Measurements from ENCODE around the gene PEX5L.

Gene PEX5L

DNA sequence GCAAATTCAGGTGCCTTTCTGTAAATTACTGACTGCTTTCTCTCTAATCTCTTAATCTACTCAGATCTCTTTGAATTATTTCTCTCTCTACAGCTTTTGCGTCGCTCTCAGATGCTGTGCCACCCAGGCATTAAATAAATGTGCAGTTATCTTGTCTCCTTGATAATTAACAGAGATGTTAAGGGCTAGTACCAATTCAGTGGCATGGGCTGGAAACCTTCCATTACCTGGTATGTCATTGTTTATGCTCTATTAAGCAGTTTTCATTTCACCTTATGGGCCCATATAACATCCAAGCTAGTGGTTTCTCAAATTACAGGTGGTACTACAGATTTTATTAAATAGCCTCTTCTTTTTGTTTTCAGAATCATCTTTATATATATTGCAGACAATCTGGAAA lies 66.0 kb downstream of the PEX5L start:
- Histone ChIP-seq H3K4me2 (no peak overlapping the region), H3K4me1 (ENCODE audit: low read depth, poor library complexity, severe bottlenecking) (no peaks in the 10 kb centered on the region), H3K27me3 (ENCODE audit: insufficient read depth, low read depth) (no peaks in the 10 kb centered on the region), H3K27ac (no peak overlapping the region), H4K20me1 (ENCODE audit: insufficient read depth) (no peaks in the 10 kb centered on the region), H3K79me2 (ENCODE audit: insufficient read depth, low read depth) (no peaks in the 10 kb centered on the region), H3K9ac (no peak overlapping the region), H2AFZ (ENCODE audit: low read depth) (no peak overlapping the region), H3K4me3 (IDR thresholded peaks at IDR 0.05; ENCODE audit: insufficient read depth, low read depth, low read length) (no peak overlapping the region), H3K36me3 (ENCODE audit: insufficient read depth) (no peaks in the 10 kb centered on the region)
- TF ChIP-seq, protein P1, sequence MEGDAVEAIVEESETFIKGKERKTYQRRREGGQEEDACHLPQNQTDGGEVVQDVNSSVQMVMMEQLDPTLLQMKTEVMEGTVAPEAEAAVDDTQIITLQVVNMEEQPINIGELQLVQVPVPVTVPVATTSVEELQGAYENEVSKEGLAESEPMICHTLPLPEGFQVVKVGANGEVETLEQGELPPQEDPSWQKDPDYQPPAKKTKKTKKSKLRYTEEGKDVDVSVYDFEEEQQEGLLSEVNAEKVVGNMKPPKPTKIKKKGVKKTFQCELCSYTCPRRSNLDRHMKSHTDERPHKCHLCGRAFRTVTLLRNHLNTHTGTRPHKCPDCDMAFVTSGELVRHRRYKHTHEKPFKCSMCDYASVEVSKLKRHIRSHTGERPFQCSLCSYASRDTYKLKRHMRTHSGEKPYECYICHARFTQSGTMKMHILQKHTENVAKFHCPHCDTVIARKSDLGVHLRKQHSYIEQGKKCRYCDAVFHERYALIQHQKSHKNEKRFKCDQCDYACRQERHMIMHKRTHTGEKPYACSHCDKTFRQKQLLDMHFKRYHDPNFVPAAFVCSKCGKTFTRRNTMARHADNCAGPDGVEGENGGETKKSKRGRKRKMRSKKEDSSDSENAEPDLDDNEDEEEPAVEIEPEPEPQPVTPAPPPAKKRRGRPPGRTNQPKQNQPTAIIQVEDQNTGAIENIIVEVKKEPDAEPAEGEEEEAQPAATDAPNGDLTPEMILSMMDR (conservative IDR thresholded peaks at IDR 0.05; ENCODE audit: low read depth, low read length): no peak

DNA sequence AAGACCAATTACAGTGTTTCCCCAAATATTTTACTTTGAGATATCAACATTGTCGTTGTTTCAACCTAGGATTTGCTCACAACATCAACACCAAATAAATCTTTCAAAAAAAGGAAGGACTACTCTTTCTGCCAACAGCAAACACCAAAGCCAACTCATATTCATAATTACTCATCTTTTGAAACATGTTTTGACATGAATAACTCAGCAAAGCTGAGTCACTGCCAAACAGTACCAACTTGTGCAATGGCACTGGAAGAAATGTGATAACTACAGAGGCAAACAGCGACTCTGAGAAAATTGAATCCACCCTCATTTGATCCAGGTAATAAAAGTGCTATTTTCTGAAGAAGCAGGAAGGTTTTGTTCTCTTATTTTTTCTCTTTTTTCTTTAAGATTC lies 67.2 kb downstream of the PEX5L start:
- no peak overlapping the region for H2AFZ ChIP-seq (ENCODE audit: low read depth)
- H3K9ac ChIP-seq: no peak overlapping the region
- TF ChIP-seq, protein P1 (conservative IDR thresholded peaks at IDR 0.05; ENCODE audit: low read depth, low read length): no peak
- H3K4me1 ChIP-seq (ENCODE audit: low read depth, poor library complexity, severe bottlenecking): no peaks in the 10 kb centered on the region
- no peaks in the 10 kb centered on the region for H3K27me3 ChIP-seq (ENCODE audit: insufficient read depth, low read depth)
- no peaks in the 10 kb centered on the region for H4K20me1 ChIP-seq (ENCODE audit: insufficient read depth)
- no peak overlapping the region for H3K4me3 ChIP-seq (IDR thresholded peaks at IDR 0.05; ENCODE audit: insufficient read depth, low read depth, low read length)
- H3K4me2 ChIP-seq: no peak overlapping the region
- no peaks in the 10 kb centered on the region for H3K79me2 ChIP-seq (ENCODE audit: insufficient read depth, low read depth)
- H3K36me3 ChIP-seq (ENCODE audit: insufficient read depth): no peaks in the 10 kb centered on the region
- no peak overlapping the region for H3K27ac ChIP-seq

DNA sequence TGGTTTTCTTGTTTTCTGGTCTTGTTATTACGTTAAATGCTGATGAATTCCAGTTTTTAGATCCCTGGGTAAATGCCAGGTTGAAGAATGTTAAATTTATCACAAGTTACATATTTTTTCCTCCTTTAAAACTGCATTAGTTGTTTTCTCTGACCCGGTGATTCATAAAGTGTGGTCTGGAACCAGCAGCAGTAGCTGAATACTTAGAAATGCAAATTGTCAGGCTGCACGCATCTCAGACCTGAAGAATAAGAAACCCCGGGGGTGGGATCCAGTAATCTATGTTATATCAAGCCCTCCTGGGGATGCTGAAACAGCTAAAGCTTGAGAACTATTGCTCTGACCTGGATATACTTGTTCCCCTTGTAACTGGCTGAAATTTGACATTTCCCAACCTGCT lies 69.1 kb downstream of the PEX5L start:
- Histone ChIP-seq H3K36me3 (ENCODE audit: insufficient read depth) (no peaks in the 10 kb centered on the region), H3K4me2 (no peak overlapping the region), H3K9ac (no peak overlapping the region), H4K20me1 (ENCODE audit: insufficient read depth) (no peaks in the 10 kb centered on the region), H3K4me3 (IDR thresholded peaks at IDR 0.05; ENCODE audit: insufficient read depth, low read depth, low read length) (no peak overlapping the region), H3K27ac (no peak overlapping the region), H3K27me3 (ENCODE audit: insufficient read depth, low read depth) (no peaks in the 10 kb centered on the region), H2AFZ (ENCODE audit: low read depth) (no peak overlapping the region), H3K79me2 (ENCODE audit: insufficient read depth, low read depth) (no peaks in the 10 kb centered on the region), H3K4me1 (ENCODE audit: low read depth, poor library complexity, severe bottlenecking) (no peaks in the 10 kb centered on the region)
- TF ChIP-seq, protein P1 (conservative IDR thresholded peaks at IDR 0.05; ENCODE audit: low read depth, low read length): no peak

DNA sequence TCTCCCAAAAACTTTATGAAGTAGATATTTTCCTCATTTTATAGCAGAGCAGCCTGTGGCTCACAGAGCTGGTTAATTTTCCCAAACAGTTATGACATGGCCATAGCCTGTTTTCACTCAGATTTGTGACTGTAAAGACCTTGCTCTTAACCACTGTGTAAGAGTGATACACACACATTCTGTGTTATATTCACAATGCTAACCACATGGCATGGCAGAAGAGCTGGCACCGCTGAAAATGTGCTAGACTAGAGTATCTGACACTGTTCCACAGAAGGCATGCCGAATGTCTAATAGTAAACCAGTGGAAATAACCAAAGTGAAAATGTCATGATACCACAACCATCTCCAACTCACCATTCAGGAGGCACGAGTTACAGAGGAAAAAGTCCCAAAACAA lies 71.8 kb downstream of the PEX5L start:
- TF ChIP-seq, protein P1 (conservative IDR thresholded peaks at IDR 0.05; ENCODE audit: low read depth, low read length): no peak
- no peak overlapping the region for H3K4me3 ChIP-seq (IDR thresholded peaks at IDR 0.05; ENCODE audit: insufficient read depth, low read depth, low read length)
- H3K27me3 ChIP-seq (ENCODE audit: insufficient read depth, low read depth): no peaks in the 10 kb centered on the region
- no peaks in the 10 kb centered on the region for H3K36me3 ChIP-seq (ENCODE audit: insufficient read depth)
- no peak overlapping the region for H2AFZ ChIP-seq (ENCODE audit: low read depth)
- no peaks in the 10 kb centered on the region for H3K79me2 ChIP-seq (ENCODE audit: insufficient read depth, low read depth)
- H3K4me2 ChIP-seq: no peak overlapping the region
- H3K4me1 ChIP-seq (ENCODE audit: low read depth, poor library complexity, severe bottlenecking): no peaks in the 10 kb centered on the region
- H3K27ac ChIP-seq: no peak overlapping the region
- H3K9ac ChIP-seq: no peak overlapping the region
- no peaks in the 10 kb centered on the region for H4K20me1 ChIP-seq (ENCODE audit: insufficient read depth)

Measured in KMS-11 (cell line).